Retina (tissue), 1 donor: ENCODE results near the gene GJA9.
"Not testable (repeated sequence)": the region's sequence is repeated elsewhere in the genome, so short reads cannot be mapped to it uniquely, and the experiment has no call there.

ENCODE experiments used
- DNase-seq: peaks from one replicate; pipeline ENCODE4 v3.0.0-alpha.2; 2016

Gene GJA9

DNA sequence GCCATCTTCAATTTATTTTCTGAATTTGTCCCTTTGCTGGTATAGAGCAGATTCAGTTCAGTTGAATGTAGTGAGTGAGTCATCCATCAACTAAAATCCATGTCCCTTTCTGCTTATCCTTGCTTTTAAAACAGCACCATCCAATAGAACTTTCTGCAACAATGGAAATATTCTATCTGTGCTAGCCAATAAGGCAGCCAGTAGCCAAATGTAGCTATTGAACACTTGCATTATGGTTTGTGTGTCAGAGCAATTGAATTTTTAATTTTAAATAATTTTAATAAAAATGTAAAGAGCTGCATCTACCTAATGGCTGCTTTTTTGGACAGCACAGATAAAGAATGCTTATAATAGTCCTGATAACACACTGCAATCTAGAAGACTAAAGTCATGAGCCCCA is at the start of gene GJA9:
GJA9 (minus strand) TSS at position 101 of the 400 bp plus-strand sequence. CDS start 5,489 bp downstream, outside the sequence.
- DNase-seq, result no peak

GRCh38 chr1:38929476-38929875 is 48.1 kb upstream of the GJA9 start:
- peak; percentile 25 for DNase-seq

DNA sequence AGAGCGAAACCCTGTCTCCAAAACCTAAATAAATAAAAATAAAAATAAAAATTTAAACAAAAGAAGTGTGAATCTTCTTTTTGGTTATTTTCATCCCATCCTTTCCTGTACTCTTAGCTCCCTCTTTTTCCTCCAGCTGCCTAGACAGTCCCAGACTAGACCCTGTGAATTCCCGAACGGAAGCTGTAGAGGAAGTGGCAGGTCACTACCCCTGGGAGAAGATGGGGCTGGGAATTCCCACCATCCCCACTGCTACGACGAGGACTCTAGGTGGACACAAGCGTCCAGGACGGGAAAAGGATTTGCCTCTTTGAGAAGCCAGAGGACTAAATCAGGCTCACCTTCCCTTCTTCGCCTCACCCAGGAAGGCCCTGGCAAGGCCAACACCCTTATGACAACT is 47.7 kb upstream of the GJA9 start:
- DNase-seq, result no peak

DNA sequence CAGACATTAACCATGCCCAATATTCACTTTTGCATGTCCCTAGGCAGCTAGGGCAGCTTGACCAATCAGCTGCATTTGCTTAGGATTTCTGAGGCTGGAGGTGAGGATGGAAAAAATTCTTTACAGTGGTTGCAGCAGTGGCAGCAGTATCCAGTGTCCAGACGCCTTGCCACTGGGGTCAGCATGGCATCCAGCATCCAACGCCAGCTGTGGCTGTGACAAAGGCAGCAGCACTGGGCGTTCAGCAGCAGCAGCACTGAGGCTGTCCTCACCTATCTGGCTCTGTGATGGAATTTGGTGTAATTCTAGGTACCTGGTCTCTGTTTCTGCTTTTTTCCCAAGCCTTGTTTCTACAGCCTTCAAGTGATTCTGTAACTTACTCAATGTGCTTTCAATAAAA is 44.7 kb upstream of the GJA9 start:
- no peak for DNase-seq

GRCh38 chr1:38925391-38925790 is 44.0 kb upstream of the GJA9 start:
- DNase-seq, result no peak

DNA sequence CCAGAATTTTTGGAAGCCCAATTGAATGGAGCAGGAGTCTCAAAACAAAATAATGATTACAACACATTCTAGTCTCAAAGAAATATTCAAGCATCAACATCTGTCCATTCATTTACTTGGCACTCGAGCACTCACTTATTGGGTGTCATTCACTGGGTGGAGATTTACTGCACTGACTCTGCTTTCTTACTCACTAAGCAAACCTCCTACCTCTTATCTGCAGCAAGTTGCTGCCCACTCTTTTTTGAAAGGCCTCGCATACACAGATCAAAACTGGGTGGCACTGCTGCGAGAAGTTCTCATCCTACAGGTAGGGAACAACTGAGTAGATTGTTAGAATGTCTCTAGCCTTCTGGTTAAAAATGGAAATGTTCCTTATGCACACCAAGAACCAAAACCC is 42.2 kb upstream of the GJA9 start:
- DNase-seq, result no peak

DNA sequence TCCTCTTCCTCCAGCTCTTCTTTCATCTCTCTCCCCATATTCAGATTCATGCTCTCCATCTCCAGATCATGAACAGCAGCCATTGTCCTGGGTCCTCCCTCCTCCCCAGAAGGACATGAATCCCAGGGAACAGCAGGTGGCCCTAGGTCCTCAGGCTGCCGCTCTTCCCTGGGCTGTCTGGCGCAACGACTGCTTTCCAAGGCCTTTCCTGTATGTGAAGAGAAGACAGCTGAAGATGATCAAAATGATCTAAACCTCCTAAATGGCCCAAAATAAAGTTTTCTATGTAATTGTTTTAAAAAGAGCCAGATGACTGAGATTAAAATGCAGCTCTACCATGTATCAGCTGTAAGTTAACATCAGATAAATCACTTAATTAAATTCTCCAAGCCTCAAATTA is 37.7 kb upstream of the GJA9 start:
- no peak for DNase-seq

- no peak for DNase-seq
Measured at GRCh38 chr1:38918568-38918967, 37.2 kb upstream of the GJA9 start.

DNA sequence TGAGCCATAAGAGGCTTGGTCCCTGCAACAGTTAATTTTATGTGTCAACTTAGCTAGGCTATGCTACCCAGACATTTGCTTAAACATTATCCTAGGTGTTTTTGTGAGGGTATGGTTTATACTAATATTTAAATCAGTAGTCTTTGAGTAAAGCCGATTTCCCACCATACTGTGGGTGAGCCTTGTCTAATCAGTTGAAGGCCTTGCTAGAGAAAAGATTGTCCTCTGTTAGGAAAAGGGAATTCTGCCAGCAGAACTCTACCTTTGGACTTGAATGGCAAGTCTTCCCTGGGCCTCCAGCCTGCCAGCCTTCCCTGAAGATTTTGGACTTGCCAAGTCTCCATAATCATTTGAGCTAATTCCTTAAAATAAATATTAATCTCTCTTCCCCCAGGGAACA is 36.4 kb upstream of the GJA9 start:
- no peak for DNase-seq

DNA sequence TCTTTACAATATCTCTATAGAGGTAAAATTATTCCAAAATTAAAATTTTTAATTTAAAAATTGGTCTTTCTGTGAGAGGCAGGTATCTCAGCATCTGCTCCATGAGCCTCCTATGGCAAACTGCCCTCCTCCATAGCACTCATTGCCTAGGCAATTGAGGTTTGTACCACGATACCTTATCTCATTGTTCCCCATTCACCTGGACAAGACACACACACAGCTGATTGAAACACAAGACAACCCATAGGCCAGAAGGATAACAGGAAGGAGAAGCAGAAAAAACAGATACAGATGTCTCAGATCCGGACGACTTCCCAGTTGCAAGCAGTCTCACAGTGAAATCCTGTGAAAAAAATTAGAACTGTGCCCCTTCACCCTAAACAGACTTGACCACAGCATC is 36.0 kb upstream of the GJA9 start:
- DNase-seq, result no peak

DNA sequence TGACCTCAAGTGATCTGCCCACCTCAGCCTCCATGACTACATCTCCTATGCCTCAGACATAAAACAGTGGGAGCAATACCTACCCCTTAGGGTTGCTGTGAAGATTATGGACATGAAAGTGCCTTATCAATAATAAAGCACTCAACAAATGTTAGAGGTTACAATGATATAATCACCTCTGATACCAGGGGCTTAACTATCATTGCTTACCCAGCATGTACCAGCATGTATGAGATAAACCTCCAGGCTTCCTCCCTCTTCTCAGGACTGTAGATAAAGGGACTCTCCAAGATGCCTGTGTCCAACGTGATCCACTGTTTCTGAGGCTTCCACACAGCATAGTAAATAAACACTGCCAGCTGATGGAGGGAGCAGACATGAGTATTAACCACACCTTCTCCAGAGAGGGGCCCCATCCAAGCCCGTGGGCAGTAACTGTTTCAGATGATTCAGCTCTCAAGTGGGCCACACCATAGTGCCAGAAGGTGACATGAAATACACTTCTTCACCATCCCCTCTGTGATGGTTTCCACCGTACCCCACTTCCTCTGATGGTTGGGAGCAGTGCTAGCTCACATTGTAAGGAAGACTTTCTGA is 34.1 kb upstream of the GJA9 start:
- DNase-seq, result no peak

DNA sequence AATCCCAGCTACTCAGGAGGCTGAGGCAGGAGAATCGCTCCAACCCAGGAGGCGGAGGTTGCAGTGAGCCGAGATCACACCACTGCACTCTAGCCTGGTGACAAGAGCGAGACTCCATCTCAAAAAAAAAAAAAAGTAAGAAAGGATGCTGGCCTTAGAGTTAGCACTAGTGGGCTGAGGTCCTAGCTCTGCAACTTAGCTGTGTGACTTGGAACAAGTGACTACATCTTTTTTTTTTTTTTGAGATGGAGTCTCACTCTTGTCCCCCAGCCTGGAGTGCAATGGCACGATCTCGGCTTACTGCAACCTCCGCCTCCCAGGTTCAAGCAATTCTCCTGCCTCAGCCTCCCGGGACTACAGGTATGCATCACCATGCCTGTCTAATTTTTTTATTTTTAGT is 33.5 kb upstream of the GJA9 start:
- not testable (repeated sequence) for DNase-seq

DNA sequence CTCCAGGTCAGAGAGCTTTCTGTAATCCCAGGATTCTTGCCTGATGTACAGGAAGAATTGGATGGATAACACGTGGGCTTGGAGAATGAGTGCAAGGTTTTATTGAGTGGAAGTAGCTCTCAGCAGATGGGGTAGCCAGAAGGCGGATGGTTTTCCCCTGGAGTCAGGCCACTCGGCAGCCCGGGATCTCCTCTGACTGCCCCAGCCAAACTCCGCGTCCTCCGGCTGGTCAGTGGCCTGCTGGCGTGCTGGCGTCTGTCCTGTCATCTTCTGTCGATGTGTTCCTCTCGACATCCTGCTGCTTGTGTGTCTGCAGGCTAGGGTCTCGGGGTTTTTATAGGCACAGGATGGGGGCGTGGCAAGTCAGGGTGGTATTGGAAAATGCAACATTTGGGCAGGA is 27.4 kb upstream of the GJA9 start:
- no peak for DNase-seq

- DNase-seq, result no peak
Measured at GRCh38 chr1:38905985-38906384, 24.6 kb upstream of the GJA9 start.

GRCh38 chr1:38899560-38899959 is 18.2 kb upstream of the GJA9 start:
- no peak for DNase-seq

DNA sequence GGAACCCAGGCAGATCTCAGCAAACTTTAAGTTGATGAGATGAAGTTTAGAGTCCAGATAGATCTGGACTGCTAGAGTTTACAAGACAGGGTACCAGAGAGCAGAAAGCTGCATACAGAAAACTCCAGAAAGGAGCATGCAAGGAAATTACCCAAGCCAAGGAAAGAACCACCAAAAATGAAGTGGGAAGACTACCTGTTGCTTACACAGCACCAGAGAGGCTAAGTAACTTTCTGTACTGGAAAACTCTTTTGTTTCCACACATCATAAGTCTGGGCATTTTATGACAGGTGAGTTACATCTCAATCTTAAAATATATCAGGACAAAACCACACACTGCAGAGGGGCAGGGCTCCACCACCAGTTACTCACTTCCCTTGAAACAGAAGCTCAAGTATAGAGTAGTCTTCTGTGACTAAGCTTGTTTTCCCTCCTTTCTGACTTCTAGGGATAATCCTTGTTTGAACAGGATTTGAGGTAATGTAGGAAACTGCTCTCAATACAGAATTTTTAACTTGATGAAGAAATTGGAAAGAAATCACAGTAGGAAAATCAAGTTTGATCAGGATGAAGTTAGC is 17.4 kb upstream of the GJA9 start:
- DNase-seq, result no peak

GRCh38 chr1:38896169-38896568 is 14.8 kb upstream of the GJA9 start:
- DNase-seq, result no peak

DNA sequence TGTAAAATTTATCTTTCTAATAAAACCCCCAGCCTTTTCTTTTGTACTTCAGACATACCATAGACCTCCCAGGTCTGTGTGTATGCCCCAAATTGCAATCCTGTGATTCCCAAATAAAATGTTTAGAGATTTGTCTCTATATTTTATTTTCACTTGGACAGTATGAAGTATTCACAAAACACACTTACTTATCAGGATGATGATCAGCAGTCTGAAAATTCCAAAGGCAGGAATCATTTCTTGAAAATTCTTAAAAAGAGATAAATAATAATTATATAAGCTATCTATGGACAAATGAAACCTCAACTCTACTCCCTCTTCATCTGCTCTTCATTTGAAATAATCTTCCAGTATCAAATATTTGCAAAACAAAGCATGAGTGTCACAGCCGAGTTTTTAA is 11.6 kb upstream of the GJA9 start:
- DNase-seq, result no peak

GRCh38 chr1:38891753-38892152 is 10.4 kb upstream of the GJA9 start:
- no peak for DNase-seq

GRCh38 chr1:38889589-38889988 is 8.2 kb upstream of the GJA9 start:
- peak; percentile 3 for DNase-seq

- DNase-seq, result no peak
Measured at GRCh38 chr1:38888423-38889333, 7.3 kb upstream of the GJA9 start.

- no peak for DNase-seq
Measured at GRCh38 chr1:38885092-38885491, 3.7 kb upstream of the GJA9 start.

GRCh38 chr1:38875811-38876210 is 5.6 kb downstream of the GJA9 start:
- DNase-seq, result no peak
